GM04504 (cell line): Measurements from ENCODE around the gene CD8B.
"Not testable (repeated sequence)": the region's sequence is repeated elsewhere in the genome, so short reads cannot be mapped to it uniquely, and the experiment has no call there.

Experiments used
- DNase-seq: peaks from one replicate; pipeline ENCODE4 v3.0.0-alpha.2; 2012; ENCODE audit warnings: low read depth

Gene CD8B

GRCh38 chr2:86835548-86835889 lies 26.2 kb downstream of the CD8B start:
- not testable (repeated sequence) for DNase-seq

- DNase-seq = no peak
These were observed 28.4 kb downstream of the CD8B start for GRCh38 chr2:86833315-86833714.

GRCh38 chr2:86832334-86833096 lies 29.2 kb downstream of the CD8B start:
- DNase-seq = no peak

- no peak for DNase-seq
These were observed 30.1 kb downstream of the CD8B start for GRCh38 chr2:86831537-86831936.

- DNase-seq = no peak
These were observed 34.7 kb downstream of the CD8B start for GRCh38 chr2:86826951-86827350.

- DNase-seq = no peak
These were observed 35.8 kb downstream of the CD8B start for GRCh38 chr2:86825693-86826381.

- no peak for DNase-seq
These were observed 36.5 kb downstream of the CD8B start for GRCh38 chr2:86825036-86825692.

- no peak for DNase-seq
These were observed 38.9 kb downstream of the CD8B start for GRCh38 chr2:86822668-86823345.

GRCh38 chr2:86821842-86822241 lies 39.8 kb downstream of the CD8B start:
- no peak for DNase-seq

GRCh38 chr2:86821306-86821705 lies 40.4 kb downstream of the CD8B start:
- no peak for DNase-seq

GRCh38 chr2:86818957-86819356 lies 42.7 kb downstream of the CD8B start:
- DNase-seq = no peak

- no peak for DNase-seq
These were observed 43.4 kb downstream of the CD8B start for GRCh38 chr2:86818114-86818801.

- no peak for DNase-seq
These were observed 46.1 kb downstream of the CD8B start for GRCh38 chr2:86815611-86816010.

GRCh38 chr2:86809481-86810121 lies 52.1 kb downstream of the CD8B start:
- DNase-seq = no peak

GRCh38 chr2:86808315-86809161 lies 53.1 kb downstream of the CD8B start:
- peak; percentile 41 for DNase-seq

GRCh38 chr2:86807468-86808275 lies 54.0 kb downstream of the CD8B start:
- no peak for DNase-seq

GRCh38 chr2:86807133-86807467 lies 54.6 kb downstream of the CD8B start:
- no peak for DNase-seq

- no peak for DNase-seq
These were observed 55.4 kb downstream of the CD8B start for GRCh38 chr2:86806059-86806857.
